Activated CD4-positive, alpha-beta T cell treated with anti-CD3 and anti-CD28 coated beads for 4 hours (primary cell): ENCODE data around the gene TTC23L.

Experiments used
- DNase-seq, 2 donors: peaks; one replicate each; pipeline ENCODE4 v3.0.0-alpha.2; 2020

The TTC23L gene

GRCh38 chr5:34926318-34926888 lies 87.4 kb downstream of the TTC23L start:
- no peak for DNase-seq

GRCh38 chr5:34927785-34928184 lies 88.8 kb downstream of the TTC23L start:
- no peak for DNase-seq

DNA sequence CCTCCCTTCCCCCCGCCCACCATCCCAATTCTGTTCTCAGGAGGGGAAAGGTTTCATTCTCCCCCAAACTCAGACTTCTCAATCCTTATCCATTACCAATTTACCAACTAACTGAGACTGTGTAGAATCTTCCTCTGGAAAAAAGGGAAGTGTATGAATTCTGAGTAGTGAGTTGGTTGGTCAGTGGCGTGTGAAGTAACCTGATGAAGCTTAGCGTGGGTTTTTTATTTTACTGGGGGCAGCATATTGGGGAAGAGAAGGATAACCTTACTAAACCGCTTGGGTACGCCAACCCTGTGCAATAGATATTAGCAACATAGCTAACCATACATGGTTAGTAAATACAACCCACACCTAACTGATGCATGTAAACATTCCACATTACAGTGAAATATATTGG lies 89.3 kb downstream of the TTC23L start:
- DNase-seq, result no peak

DNA sequence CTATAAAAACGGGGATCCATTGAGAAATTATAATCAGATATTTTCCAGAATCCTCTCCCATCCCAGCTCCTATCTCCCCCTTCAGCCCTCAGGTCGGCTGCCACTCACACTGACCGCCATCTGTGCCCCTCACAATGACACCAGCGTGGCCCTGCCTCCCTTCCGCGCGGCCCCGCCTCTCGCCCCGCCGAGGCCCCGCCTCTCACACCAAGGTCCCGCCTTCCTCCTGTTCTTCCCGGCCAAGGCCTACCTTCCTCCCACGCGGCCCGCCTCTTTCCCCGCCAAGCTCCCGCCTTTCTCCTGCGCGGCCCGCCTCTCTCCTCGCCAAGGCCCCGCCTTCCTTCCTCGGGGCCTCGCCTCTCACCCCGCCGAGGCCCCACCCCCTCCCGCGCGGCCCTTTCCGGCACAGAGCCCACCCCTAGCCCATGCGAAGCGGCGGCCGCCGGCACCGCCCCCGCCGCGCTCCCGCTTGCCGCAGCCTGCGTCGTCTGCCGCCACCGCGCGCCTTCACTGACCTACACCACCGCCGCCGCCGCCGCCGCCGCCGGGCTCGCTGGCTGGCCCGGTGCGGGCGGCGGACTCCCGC lies 90.3 kb downstream of the TTC23L start, which contains the start of gene DNAJC21:
DNAJC21 (plus strand) TSS at position 426 of the 586 bp plus-strand sequence. CDS start 261 bp downstream, outside the sequence.
- peak; percentile 98 to 99 for DNase-seq

DNA sequence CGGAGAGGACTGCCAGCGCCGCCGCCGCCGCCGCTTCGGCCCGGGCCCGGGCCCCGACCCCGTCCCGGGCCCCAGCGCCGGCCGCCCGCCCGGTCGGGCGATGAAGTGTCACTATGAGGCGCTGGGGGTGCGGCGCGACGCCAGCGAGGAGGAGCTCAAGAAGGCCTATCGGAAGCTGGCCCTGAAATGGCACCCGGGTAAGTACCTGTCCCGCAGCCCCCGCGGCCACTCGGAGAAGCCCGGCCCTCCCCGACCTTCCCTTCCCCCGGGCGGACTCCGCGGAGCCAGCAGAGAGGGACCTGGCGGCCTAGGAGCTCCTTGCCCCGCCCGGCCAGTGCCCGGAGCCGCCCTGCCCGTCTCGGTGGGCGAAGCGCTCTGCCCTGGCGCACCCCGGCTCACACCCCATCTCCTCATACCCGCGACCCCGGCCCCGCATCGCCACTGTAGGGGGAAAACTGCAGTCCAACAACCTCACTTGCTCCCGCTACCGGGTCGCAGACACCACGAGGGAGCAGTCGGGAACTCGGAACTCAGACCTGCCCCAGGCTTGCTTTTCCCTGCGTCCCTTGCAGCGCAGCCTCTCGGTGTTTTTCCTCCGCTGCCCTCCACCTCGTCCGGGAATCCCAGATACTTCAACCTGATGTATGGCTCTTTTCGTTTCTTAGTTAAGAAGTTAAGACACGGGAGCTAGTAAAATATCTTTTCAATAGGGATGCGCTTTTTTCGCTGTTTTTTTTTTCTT lies 90.9 kb downstream of the TTC23L start:
- DNase-seq, result peak; percentile 73 to 77

DNA sequence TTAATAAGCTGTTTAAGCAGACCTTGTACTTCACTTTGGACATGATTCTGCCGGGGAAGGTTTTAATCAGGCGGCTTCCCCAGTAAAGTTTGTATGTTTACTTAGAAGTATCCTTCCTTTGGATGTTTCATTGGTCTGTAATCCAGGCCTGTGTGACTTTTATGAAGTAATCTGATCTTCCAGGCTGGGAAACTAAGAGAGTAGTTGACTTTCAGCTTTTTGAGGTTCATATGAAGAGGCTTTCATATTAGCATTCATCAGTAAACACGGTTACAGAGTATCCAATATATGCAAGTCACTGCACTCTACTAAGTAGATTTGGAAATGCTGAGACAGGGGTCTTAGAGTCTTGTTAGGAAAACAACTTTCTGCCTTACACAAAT lies 91.5 kb downstream of the TTC23L start:
- no peak for DNase-seq

GRCh38 chr5:34930870-34931269 lies 91.9 kb downstream of the TTC23L start:
- DNase-seq, result no peak

GRCh38 chr5:34932947-34933346 lies 94.0 kb downstream of the TTC23L start:
- DNase-seq, result no peak

DNA sequence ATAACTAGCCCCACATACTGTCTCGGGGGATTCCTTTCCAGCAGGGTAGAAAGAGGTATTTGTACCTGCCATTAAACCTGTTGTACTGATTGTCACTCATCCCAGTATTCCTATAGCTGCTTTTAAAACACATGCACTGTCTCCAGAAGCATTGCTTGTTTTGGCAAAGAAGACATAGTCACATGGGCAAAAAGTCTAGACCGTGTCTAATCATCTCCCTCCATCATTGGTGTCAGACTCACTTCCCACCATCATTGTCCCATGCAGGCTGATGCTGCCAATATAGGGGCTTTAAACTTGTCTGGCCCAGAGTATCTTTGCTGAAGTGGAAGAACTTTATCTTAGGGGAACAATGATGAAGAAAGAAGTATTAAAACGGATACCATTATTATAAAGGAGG lies 103.0 kb downstream of the TTC23L start:
- no peak for DNase-seq

DNA sequence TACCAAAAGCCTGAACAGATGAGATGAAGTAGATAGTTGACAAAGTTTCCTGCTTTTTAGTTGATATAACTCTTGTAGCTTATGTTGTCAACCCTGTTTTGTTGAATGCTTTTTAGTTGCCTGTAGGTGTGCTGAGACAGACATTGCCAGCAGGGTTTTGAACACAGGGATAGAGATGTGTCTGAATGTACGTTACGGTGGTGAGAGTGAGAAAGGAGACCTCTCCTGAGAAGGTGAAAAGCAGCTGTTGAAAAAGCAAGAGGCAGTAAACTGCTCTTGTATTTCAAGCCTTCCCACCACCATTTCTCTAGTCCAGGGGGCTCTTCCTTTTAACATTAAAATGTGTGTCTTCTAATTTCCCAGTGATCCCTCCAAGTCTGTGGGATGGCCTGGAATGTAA lies 105.1 kb downstream of the TTC23L start:
- no peak for DNase-seq

GRCh38 chr5:34944460-34945047 lies 105.6 kb downstream of the TTC23L start:
- no peak for DNase-seq
